GM19193 (cell line): ENCODE results near the gene ZNF527.
A peak's percentile ranks its signal among the peaks of the same experiment; 100 is the strongest.

Experiments used
- POLR2A ChIP-seq: IDR thresholded peaks from 4 replicates; pipeline ENCODE4 v1.6.1; 2011; ENCODE audit not compliant: insufficient read depth, insufficient read length; ENCODE audit errors: extremely low read depth

Gene ZNF527

GRCh38 chr19:37370880-37371661 lies at the start of gene ZNF527:
TSS of gene ZNF527 (plus strand) at chr19:37371099. CDS start at chr19:37374199, 3,100 bp downstream.
- TF ChIP-seq POLR2A = peak; percentile 85

GRCh38 chr19:37329686-37330085 lies 41.2 kb upstream of the ZNF527 start:
- TF ChIP-seq POLR2A = no peak

- TF ChIP-seq POLR2A = no peak
These were observed 38.1 kb upstream of the ZNF527 start for GRCh38 chr19:37332839-37333238.

DNA sequence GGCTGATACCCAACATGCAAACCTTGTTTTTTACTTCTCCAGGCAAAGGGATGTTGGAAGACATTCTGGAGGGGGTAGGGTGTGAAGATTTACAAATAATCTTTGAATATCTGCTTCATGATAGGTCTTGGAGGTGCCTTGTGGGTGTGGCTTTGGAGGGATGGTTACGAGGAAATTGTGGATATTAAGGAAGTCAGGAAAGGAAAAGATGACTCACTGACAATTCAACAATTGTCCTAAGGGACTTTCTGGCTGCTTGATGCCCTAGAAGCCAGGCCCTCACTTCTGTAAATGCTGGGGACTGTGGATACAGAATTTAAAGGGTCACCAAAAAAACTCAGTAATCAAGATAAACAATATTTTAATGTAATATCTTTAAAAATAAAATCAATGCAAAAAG lies 37.4 kb upstream of the ZNF527 start:
- no peak for TF ChIP-seq POLR2A

GRCh38 chr19:37334179-37335071 lies 36.5 kb upstream of the ZNF527 start:
- TF ChIP-seq POLR2A = peak; percentile 67

DNA sequence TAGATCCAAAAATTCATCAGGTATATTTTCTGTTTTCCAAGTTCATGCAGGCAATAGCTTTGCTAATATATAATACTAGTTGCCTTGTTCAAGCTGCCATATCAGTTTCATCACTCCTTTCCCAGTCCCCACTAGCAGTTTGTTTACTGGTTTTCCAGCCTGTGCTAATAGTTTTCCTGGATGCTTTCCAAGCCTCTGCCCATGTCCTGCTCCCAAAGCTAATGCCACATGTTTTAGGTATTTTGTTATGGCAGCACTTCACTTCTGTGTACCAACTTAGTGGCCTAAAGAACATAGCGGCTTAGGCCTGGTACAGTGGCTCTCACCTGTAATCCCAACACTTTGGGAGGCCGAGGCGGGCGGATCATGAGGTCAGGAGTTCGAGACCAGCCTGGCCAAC lies 28.1 kb upstream of the ZNF527 start:
- TF ChIP-seq POLR2A = no peak

DNA sequence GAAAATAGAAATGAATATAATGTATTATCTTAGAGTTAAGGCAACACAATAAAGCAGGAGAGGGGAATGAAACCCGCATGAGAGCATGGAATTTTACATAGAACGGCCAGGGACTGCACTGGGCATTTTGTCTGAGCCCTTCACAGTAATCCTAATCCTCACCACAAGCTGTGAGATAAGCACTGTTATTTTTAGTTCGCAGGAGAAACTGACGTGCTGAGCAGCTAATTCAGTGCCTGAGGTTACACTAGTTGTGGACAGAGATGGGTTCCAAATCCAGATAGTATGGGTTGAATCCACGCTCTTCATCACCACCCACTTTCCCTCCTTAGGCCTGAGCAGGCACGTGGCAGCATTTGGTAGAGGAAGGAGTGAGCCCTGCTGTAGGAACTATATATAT lies 24.8 kb upstream of the ZNF527 start:
- TF ChIP-seq POLR2A = no peak

DNA sequence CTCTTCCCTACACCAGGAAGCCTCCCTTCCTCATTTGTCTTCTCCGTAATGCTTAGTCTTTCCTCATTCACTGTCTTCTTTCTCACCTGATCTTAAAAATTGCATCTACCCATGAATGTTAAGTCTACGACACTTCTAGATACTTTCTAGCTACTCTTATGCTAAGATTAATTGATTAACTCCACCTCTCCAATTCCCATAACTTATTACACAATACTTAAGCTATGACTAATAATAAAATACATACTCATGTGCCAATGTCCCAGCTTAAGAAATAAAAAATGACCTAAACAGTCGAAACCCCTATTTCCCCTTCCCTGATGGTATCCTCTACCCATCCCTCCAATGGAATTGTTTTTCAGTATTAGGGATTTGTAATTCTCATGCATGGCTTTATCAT lies 22.8 kb upstream of the ZNF527 start:
- TF ChIP-seq POLR2A = no peak

DNA sequence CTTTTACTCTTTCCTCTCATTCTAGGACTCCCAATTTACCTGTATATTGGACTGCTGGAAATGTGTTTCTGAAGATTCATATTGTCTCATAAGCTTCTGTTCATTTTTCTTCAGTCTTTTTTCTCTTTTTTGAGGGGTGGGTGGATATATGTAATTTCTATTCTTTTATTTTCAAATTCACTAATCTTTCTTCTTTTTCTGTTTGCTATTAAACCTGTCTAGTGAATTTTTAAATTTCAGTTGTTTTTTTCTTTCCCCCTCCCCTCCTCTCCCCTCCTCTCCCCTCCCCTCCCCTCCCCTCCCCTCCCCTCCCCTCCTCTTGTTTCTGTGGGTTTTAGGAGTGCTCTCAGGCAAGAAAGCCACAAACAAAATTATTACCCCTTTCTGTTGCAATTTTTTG lies 16.9 kb upstream of the ZNF527 start:
- TF ChIP-seq POLR2A = no peak

DNA sequence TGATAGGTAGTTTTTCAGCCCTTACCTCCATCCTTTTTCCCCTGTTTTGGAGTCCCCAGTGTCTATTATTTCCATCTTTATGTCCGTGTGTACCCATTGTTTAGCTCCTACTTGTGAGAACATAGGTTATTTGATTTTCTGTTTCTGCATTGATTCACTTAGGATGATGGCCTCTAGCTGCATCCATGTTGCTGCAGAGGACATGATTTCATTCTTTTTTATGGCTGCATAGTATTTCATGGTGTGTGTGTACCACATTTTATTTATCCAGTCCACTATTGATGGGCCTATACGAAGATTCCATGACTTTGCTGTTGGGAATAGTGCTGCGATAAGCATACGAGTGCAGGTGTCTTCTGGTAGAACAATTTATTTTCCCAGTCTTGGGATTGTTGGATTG lies 15.0 kb upstream of the ZNF527 start:
- no peak for TF ChIP-seq POLR2A

DNA sequence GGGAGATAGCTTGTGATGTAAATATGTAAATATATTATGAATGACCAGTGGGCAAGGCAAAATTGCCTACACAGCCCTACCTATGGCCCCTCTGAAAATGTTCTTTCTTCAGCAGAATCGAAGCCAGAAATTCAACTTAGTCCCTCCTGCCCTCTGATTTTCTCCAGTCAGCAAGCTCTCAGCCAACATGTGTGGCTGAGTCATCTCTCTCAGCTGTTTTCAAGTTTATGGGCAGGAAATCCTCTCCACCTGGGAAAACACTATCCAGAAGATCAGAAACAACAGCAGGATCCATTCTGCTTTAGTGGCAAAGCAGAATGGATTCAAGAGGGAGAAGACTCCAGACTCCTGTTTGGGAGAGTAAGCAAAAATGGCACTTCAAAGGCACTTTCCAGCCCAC lies 8.9 kb upstream of the ZNF527 start:
- no peak for TF ChIP-seq POLR2A

DNA sequence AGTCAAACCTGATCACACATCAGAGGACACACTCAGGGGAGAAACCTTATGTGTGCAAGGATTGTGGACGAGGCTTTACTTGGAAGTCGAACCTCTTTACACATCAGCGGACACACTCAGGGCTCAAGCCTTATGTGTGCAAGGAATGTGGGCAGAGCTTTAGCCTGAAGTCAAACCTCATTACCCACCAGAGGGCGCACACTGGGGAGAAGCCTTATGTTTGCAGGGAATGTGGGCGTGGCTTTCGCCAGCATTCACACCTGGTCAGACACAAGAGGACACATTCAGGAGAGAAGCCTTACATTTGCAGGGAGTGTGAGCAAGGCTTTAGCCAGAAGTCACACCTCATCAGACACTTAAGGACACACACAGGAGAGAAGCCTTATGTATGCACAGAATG lies 8.2 kb upstream of the ZNF527 start:
- no peak for TF ChIP-seq POLR2A

DNA sequence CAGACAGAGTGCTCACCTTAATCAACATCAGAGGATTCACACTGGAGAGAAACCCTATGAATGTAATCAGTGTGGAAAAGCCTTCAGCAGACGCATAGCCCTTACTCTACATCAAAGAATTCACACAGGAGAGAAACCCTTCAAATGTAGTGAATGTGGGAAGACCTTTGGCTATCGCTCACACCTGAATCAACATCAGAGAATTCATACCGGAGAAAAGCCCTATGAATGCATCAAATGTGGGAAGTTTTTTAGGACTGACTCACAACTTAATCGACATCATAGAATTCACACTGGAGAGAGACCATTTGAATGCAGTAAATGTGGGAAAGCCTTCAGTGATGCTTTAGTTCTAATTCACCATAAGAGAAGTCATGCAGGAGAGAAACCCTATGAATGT lies 18.3 kb downstream of the ZNF527 start:
- TF ChIP-seq POLR2A = no peak

DNA sequence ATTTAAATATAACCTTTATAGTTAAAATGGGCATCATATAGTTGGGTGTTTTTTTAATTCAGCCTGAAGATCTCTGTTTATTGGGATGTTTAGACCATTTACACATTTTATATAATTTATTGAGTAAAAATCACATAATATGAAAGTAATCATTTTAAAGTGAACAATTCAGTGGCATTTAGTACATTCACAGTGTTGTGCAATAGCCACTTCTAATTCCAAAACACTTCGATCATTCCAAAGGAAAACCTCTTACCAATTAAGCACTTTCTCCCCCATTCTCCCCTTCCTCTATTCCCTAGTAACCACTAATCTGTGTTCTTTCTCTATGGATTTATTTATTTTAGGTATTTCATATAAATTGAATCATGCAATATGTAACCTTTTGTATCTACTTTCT lies 30.2 kb downstream of the ZNF527 start:
- TF ChIP-seq POLR2A = no peak

DNA sequence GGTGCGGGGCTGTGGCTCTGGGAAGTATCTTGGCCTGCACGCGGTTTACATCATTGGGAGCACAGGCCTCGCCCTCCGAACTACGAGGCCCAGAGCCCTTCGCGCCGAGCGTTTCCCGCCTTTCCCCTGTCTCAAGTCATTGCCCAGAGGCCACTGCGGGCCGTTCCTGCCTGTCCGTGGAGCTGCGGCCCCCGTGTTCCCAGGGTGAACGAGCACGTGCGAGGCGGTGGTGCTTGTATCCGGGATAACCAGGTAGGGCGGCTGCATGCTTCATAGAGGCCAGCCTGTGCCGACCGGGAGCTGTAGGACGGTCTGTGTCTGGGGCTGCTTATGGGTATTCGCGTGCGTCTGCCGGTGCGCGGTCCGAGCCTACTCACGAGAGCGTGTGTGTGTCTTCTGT lies 32.5 kb downstream of the ZNF527 start:
- no peak for TF ChIP-seq POLR2A

DNA sequence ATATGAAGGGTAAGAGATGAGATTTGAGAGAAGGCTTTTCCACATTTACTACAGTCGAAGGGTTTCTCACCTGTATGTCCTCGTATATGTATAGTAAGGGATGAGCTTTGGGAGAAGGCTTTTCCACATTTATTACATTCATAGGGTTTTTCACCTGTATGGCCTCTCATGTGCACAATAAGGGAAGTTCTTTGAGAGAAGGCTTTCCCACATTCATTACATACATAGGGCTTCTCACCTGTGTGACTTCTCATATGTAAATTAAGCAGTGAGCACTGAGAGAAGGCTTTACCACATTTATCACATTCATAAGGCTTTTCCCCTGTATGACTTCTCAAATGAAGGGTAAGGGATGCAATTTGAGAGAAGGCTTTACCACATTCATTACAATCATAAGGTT lies 41.8 kb downstream of the ZNF527 start:
- no peak for TF ChIP-seq POLR2A
